CD4-positive, alpha-beta memory T cell (primary cell): Measurements from ENCODE around the gene CDK6. TPM values are rescaled to one million over a fixed set of nuclear protein-coding genes. Genes with fewer than 3 reads are reported as not detected.
"Not testable (repeated sequence)": the region's sequence is repeated elsewhere in the genome, so short reads cannot be mapped to it uniquely, and the experiment has no call there.

Experiments
- CTCF ChIA-PET: fragments of 350-600 bp; sonication (Branson Sonifier 250); formaldehyde crosslinking; loops from one replicate; lab custom pipeline; 2021; ENCODE audit warnings: inconsistent platforms; ENCODE audit not compliant: partially characterized antibody; lab: Charles Lee
- POLR2A ChIA-PET: fragments of 350-600 bp; sonication (Branson Sonifier 250); formaldehyde crosslinking; loops from one replicate; lab custom pipeline; 2021; ENCODE audit not compliant: partially characterized antibody; lab: Charles Lee
- DNase-seq, 5 donors: peaks; one replicate each; pipeline versions ENCODE4 v3.0.0 to v3.0.0-alpha.2; 2020 to 2022; ENCODE audit warnings: mixed read lengths in 1 of 5
- H3K27ac ChIP-seq: one replicate; pipeline ENCODE4 v1.7.0; 2013; ENCODE audit warnings: low read depth, low read length
- H3K27me3 ChIP-seq: 2 replicates; pipeline ENCODE4 v1.7.0; 2013; ENCODE audit warnings: mild to moderate bottlenecking, low read length, moderate library complexity; ENCODE audit not compliant: insufficient read depth
- H3K36me3 ChIP-seq: 2 replicates; pipeline ENCODE4 v1.7.0; 2013; ENCODE audit warnings: mild to moderate bottlenecking, low read length, moderate library complexity; ENCODE audit not compliant: insufficient read depth
- H3K4me1 ChIP-seq: 2 replicates; pipeline ENCODE4 v1.7.0; 2013; ENCODE audit warnings: mild to moderate bottlenecking, low read length, moderate library complexity; ENCODE audit not compliant: insufficient read depth
- H3K4me3 ChIP-seq, 2 donors: one replicate each; pipeline ENCODE4 v1.7.0; 2013; ENCODE audit warnings: low read length in 2 of 2, mild to moderate bottlenecking in 1 of 2
- H3K9me3 ChIP-seq, 2 donors: one replicate each; pipeline ENCODE4 v1.7.0; 2013; ENCODE audit warnings: low read length in 2 of 2, control low read depth in 1 of 2; ENCODE audit not compliant: control insufficient read depth in 1 of 2
- H3K27ac Mint-ChIP-seq, 7 donors: one replicate each; pipeline ENCODE4 v1.8.0; 2020 to 2021; ENCODE audit warnings: mixed read lengths in 7 of 7, mild to moderate bottlenecking in 6 of 7, inconsistent platforms in 3 of 7, moderate library complexity in 3 of 7
- H3K27me3 Mint-ChIP-seq, 2 donors: one replicate each; pipeline ENCODE4 v1.8.0; 2020 to 2021; ENCODE audit warnings: mixed read lengths in 2 of 2
- H3K36me3 Mint-ChIP-seq, 2 donors: one replicate each; pipeline ENCODE4 v1.8.0; 2020 to 2021; ENCODE audit warnings: mixed read lengths in 2 of 2, inconsistent platforms in 1 of 2, mild to moderate bottlenecking in 1 of 2
- H3K4me1 Mint-ChIP-seq, 4 donors: one replicate each; pipeline ENCODE4 v1.8.0; 2020 to 2021; ENCODE audit warnings: mixed read lengths in 4 of 4, mild to moderate bottlenecking in 1 of 4
- H3K4me3 Mint-ChIP-seq, 8 donors: one replicate each; pipeline ENCODE4 v1.8.0; 2020 to 2021; ENCODE audit warnings: mixed read lengths in 8 of 8, mild to moderate bottlenecking in 7 of 8, moderate library complexity in 6 of 8, inconsistent platforms in 3 of 8
- H3K9me3 Mint-ChIP-seq, 8 donors: one replicate each; pipeline ENCODE4 v1.8.0; 2020 to 2021; ENCODE audit warnings: mixed read lengths in 8 of 8, mild to moderate bottlenecking in 5 of 8, inconsistent platforms in 3 of 8, moderate library complexity in 1 of 8
- intact Hi-C: fragments of 100-400 bp; cut with micrococcal nuclease; formaldehyde crosslinking; loops from one replicate; pipeline ENCODE4 v1.15.1; 2023
- polyA plus RNA-seq, 2 donors: library from polyadenylated mRNA; unstranded; fragments of 300-500 nt; fragmentation: Illumina TruSeq; gene quantifications; one replicate each; pipeline ENCODE4 v1.2.3, GENCODE V29; 2021
- total RNA-seq, 2 experiments: library from RNA; stranded (reverse); gene quantifications; one replicate each; pipeline ENCODE4 v1.2.3, GENCODE V29; 2021

The CDK6 gene
- total RNA-seq = 10 to 100 TPM; 21.2 to 23.6 TPM
- polyA plus RNA-seq = 10 to 100 TPM; 18.4 to 21.0 TPM

DNA sequence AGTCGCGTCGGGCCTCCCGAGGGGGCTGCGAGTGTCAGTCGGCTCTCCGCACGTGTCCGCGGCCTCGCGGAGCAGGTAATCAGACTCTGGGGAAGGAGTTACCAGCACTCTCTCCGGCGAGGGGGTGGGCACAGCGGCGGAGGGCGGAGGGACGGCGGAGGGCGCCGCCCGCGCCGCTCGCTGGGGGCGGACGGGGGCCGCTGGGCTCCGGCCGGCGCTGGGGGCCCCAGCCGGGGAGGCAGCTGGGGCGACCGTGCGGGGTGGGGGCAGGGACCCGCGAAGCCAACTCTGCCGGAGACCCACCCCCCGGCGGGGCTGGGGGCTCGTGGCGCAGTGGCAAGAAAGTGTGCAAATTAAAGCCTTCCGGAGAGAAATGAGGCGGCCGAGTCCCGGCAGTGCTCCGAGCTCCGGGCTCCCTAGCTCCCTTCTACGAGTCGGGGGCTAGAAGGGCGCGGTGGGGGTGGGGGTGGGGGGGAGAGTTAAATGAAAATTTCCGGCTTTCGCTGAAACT lies at the start of gene CDK6:
Gene CDK6, minus strand, starts transcription at position 85 of the 511 bp plus-strand sequence. CDS start 3,250 bp downstream, outside the sequence.
- peaks cover 0 to 32% of the 10 kb centered on the region in 2 donors for H3K36me3 Mint-ChIP-seq
- H3K4me3 ChIP-seq = peak within 1 kb of the TSS; percentile 39 to 89
- H3K27ac Mint-ChIP-seq = peak within 1 kb of the TSS; percentile 87 to 96 (median 93)
- peaks cover 16 to 42% (median 25%) of the 10 kb centered on the region in 4 donors for H3K4me1 Mint-ChIP-seq
- peak within 1 kb of the TSS; percentile 68 for H3K27ac ChIP-seq
- peak; percentile 51 to 77 (median 66) for DNase-seq
- no peaks in the 10 kb centered on the region for H3K36me3 ChIP-seq
- H3K27me3 Mint-ChIP-seq = no peaks in the 10 kb centered on the region
- H3K9me3 Mint-ChIP-seq = peaks cover 0 to 2% (median 0%) of the 10 kb centered on the region in 8 donors
- ChIA-PET CTCF (interaction anchor here (0.8 kb wide), 1 partner anchor 203 kb away, joined by 3 read pairs; no protein-coding TSS in a partner anchor), POLR2A (interaction anchor here (0.6 to 2.4 kb wide), 18 partner anchors 9 to 395 kb away, joined by 3 to 11 read pairs (median 4); partner anchors contain the start of genes FAM133B, GATAD1, PEX1 and RBM48)
- H3K4me3 Mint-ChIP-seq = peak within 1 kb of the TSS; percentile 89 to 99 (median 96)
- H3K9me3 ChIP-seq = no peaks in the 10 kb centered on the region
- peaks cover 11% of the 10 kb centered on the region for H3K4me1 ChIP-seq
- intact Hi-C loops = loop anchor here (5.0 to 10.0 kb wide), 3 partner anchors 592 to 954 kb away; partner anchors contain the start of genes ANKIB1, CYP51A1, KRIT1 and MTERF1
- H3K27me3 ChIP-seq = no peaks in the 10 kb centered on the region

GRCh38 chr7:92886039-92886438 lies 49.7 kb upstream of the CDK6 start:
- intact Hi-C loops, H3K36me3 ChIP-seq, H3K9me3 ChIP-seq, H3K27me3 ChIP-seq, H3K4me1 Mint-ChIP-seq, H3K36me3 Mint-ChIP-seq, H3K27ac Mint-ChIP-seq, H3K27me3 Mint-ChIP-seq, H3K27ac ChIP-seq, H3K4me3 ChIP-seq, H3K4me1 ChIP-seq, DNase-seq, H3K4me3 Mint-ChIP-seq, POLR2A ChIA-PET: not testable (repeated sequence)
- H3K9me3 Mint-ChIP-seq = peaks cover 5 to 35% (median 26%) of the 10 kb centered on the region in 8 donors
- CTCF ChIA-PET = interaction anchor here (1.1 kb wide), 1 partner anchor 21 kb away, joined by 3 read pairs; no protein-coding TSS in a partner anchor

GRCh38 chr7:92884218-92884617 lies 47.8 kb upstream of the CDK6 start:
- intact Hi-C loops = no loop called here
- H3K36me3 Mint-ChIP-seq = no peaks in the 10 kb centered on the region
- Histone ChIP-seq H3K27ac (no peak overlapping the region), H3K4me3 (no peak overlapping the region), H3K4me1 (peaks cover 5% of the 10 kb centered on the region), H3K36me3 (no peaks in the 10 kb centered on the region), H3K9me3 (no peaks in the 10 kb centered on the region), H3K27me3 (no peaks in the 10 kb centered on the region)
- ChIA-PET POLR2A (no interaction called here), CTCF (no interaction called here)
- H3K27me3 Mint-ChIP-seq = no peaks in the 10 kb centered on the region
- H3K4me3 Mint-ChIP-seq = no peak overlapping the region
- peaks cover 5 to 35% (median 26%) of the 10 kb centered on the region in 8 donors for H3K9me3 Mint-ChIP-seq
- DNase-seq = no peak
- H3K4me1 Mint-ChIP-seq = peaks cover 8 to 17% (median 9%) of the 10 kb centered on the region in 4 donors
- H3K27ac Mint-ChIP-seq = no peak overlapping the region

- Histone ChIP-seq H3K27ac (no peak overlapping the region), H3K27me3 (no peaks in the 10 kb centered on the region), H3K4me3 (no peak overlapping the region), H3K9me3 (no peaks in the 10 kb centered on the region), H3K4me1 (peaks cover 5% of the 10 kb centered on the region), H3K36me3 (no peaks in the 10 kb centered on the region)
- H3K36me3 Mint-ChIP-seq = no peaks in the 10 kb centered on the region
- CTCF ChIA-PET = no interaction called here
- H3K4me1 Mint-ChIP-seq = peaks cover 8 to 17% (median 9%) of the 10 kb centered on the region in 4 donors
- H3K9me3 Mint-ChIP-seq = peaks cover 2 to 32% (median 20%) of the 10 kb centered on the region in 8 donors
- intact Hi-C loops = no loop called here
- DNase-seq = no peak
- POLR2A ChIA-PET = no interaction called here
- H3K27me3 Mint-ChIP-seq = no peaks in the 10 kb centered on the region
- no peak overlapping the region for H3K4me3 Mint-ChIP-seq
- no peak overlapping the region for H3K27ac Mint-ChIP-seq
These were observed 46.4 kb upstream of the CDK6 start for GRCh38 chr7:92882760-92883159.

- Histone ChIP-seq H3K36me3 (no peaks in the 10 kb centered on the region), H3K9me3 (no peaks in the 10 kb centered on the region), H3K4me1 (peaks cover 15% of the 10 kb centered on the region), H3K4me3 (no peak overlapping the region), H3K27ac (no peak overlapping the region), H3K27me3 (no peaks in the 10 kb centered on the region)
- ChIA-PET CTCF (interaction anchor here (1.1 kb wide), 1 partner anchor 260 kb away, joined by 5 read pairs; no protein-coding TSS in a partner anchor), POLR2A (no interaction called here)
- H3K27me3 Mint-ChIP-seq = no peaks in the 10 kb centered on the region
- no peak overlapping the region for H3K4me3 Mint-ChIP-seq
- intact Hi-C loops = no loop called here
- H3K9me3 Mint-ChIP-seq = peaks cover 2 to 26% (median 14%) of the 10 kb centered on the region in 8 donors
- H3K27ac Mint-ChIP-seq = no peak overlapping the region
- peaks cover 13 to 19% (median 17%) of the 10 kb centered on the region in 4 donors for H3K4me1 Mint-ChIP-seq
- DNase-seq = peak in 1 of 5 donors; percentile 31
- H3K36me3 Mint-ChIP-seq = no peaks in the 10 kb centered on the region
These were observed 44.7 kb upstream of the CDK6 start for GRCh38 chr7:92881091-92881485.

GRCh38 chr7:92880212-92881090 lies 44.1 kb upstream of the CDK6 start:
- Mint-ChIP-seq H3K36me3 (no peaks in the 10 kb centered on the region), H3K27me3 (no peaks in the 10 kb centered on the region), H3K27ac (no peak overlapping the region), H3K4me1 (peaks cover 13 to 19% (median 17%) of the 10 kb centered on the region in 4 donors), H3K4me3 (no peak overlapping the region), H3K9me3 (peaks cover 2 to 26% (median 14%) of the 10 kb centered on the region in 8 donors)
- Histone ChIP-seq H3K9me3 (no peaks in the 10 kb centered on the region), H3K27ac (no peak overlapping the region), H3K4me1 (peaks cover 15% of the 10 kb centered on the region), H3K4me3 (no peak overlapping the region), H3K36me3 (no peaks in the 10 kb centered on the region), H3K27me3 (no peaks in the 10 kb centered on the region)
- POLR2A ChIA-PET = no interaction called here
- peak in 1 of 5 donors; percentile 25 for DNase-seq
- CTCF ChIA-PET = interaction anchor here (1.1 kb wide), 1 partner anchor 260 kb away, joined by 5 read pairs; no protein-coding TSS in a partner anchor
- intact Hi-C loops = loop anchor here (1.0 kb wide), 1 partner anchor 259 kb away; no protein-coding TSS in a partner anchor

DNA sequence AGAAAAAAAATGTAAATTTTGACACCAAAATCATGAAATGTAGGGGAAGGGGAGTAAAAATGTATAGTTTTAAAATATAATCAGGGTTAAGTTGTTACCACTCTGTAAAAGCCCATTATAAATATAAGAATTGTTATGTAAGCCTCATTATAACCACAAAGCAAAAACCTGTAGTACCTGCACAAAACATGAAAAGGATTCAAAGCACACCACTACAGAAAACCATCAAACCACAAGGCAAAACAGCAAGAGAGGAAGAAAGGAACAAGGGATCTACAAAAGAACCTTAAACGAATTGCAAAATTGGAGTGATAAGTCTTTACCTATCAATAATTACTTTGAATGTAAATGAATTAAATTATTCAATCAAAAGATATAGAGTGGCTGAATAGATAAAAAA lies 41.0 kb upstream of the CDK6 start:
- H3K27ac Mint-ChIP-seq = peak overlapping the region in 1 of 7 donors; percentile 10
- H3K27ac ChIP-seq = no peak overlapping the region
- H3K27me3 ChIP-seq = no peaks in the 10 kb centered on the region
- peak in 1 of 5 donors; percentile 6 for DNase-seq
- H3K4me3 Mint-ChIP-seq = peak overlapping the region in 1 of 8 donors; percentile 43
- no peaks in the 10 kb centered on the region for H3K27me3 Mint-ChIP-seq
- no peaks in the 10 kb centered on the region for H3K36me3 ChIP-seq
- peaks cover 13 to 19% (median 17%) of the 10 kb centered on the region in 4 donors for H3K4me1 Mint-ChIP-seq
- no peaks in the 10 kb centered on the region for H3K9me3 ChIP-seq
- H3K36me3 Mint-ChIP-seq = no peaks in the 10 kb centered on the region
- H3K4me1 ChIP-seq = peaks cover 15% of the 10 kb centered on the region
- ChIA-PET CTCF (interaction anchor here (1.3 kb wide), 1 partner anchor 45 kb away, joined by 3 read pairs; no protein-coding TSS in a partner anchor), POLR2A (no interaction called here)
- H3K4me3 ChIP-seq = no peak overlapping the region
- H3K9me3 Mint-ChIP-seq = peaks cover 0 to 10% (median 3%) of the 10 kb centered on the region in 8 donors
- intact Hi-C loops = no loop called here
